HG02970 (cell line): ENCODE results near the gene LHX1.

Experiments
- ATAC-seq: cut with Tn5 transposase; IDR thresholded peaks from one replicate; pipeline ENCODE4 v1.9.1; 2021; ENCODE audit warnings: mild to moderate bottlenecking, moderate library complexity, moderate number of reproducible peaks; ENCODE audit not compliant: unreplicated experiment, low FRiP score

The LHX1 gene

DNA sequence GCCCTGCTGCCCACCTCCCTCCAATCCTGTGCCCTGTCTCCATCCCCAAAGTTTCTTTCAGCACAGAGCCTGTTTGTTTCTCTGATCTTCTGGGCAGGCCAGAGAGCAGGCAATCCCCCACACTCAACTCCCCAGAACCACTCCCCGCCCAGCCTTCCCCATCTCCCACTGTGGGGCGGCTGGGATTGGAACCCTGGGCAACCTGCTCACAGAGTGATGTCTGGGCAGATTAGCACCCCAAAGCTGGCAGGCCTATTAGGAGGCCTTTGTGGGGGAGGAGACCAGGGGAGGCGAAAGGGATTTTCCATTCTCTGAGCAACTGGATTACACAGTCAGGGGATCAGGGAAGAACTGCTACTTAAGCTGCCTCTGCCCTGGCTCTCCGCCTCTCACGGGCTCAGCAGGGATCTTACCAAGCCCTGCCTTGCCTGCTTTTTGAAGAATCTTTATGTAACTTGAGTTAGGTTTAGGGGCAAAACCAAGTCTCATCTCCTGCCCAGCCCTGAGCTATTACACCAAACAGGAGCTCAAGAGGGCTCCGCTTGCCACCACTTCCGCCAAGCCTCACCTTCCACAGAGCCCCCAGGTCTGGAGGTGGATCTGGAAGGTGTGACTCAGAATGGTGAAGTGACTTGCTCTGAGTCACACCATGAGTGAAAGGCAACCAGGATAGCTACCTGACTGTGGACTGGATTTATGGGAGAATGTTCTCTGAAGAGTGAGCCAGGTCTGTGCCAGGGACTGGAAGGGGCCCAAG is 16.0 kb upstream of the LHX1 start:
- ATAC-seq: no peak

DNA sequence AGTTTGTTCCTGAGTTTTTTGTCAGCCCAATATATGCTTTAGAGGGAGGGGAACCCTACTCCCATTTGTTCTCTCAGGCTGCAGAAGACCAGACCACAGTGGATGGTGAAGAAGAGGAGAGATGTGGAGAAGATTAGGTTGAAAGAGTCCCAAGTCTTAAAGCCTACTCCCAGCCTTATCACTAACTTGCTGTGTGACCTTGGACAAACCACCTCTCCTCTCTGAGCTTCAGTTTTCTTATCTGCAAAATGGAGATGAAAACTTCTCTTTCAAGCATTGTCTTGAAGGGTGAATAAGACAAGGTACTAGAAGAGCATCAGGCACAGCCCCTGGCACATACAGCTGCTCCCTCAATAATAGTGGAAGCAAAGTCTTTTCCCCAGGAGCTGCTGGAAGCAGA is 15.1 kb upstream of the LHX1 start:
- no peak for ATAC-seq

DNA sequence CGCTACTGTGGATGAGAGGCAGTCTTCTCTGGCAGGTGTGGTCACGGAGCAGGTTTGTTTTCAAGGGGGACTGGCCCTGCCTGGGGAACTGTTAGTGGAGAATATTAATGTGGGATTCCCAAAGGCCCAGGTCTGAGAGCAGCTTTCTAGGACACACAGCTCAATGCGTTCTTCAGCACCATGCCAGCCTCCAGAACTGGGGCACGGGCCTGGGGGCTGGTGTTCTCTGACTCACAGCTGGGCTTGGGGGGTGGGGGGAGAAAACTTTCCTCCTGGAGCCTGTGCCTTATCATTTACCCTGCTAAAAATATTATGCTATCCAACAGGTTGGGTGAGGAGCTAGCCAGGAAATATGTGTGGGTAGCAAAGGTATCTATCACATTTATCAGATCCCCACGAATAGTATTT is 13.5 kb upstream of the LHX1 start:
- no peak for ATAC-seq

DNA sequence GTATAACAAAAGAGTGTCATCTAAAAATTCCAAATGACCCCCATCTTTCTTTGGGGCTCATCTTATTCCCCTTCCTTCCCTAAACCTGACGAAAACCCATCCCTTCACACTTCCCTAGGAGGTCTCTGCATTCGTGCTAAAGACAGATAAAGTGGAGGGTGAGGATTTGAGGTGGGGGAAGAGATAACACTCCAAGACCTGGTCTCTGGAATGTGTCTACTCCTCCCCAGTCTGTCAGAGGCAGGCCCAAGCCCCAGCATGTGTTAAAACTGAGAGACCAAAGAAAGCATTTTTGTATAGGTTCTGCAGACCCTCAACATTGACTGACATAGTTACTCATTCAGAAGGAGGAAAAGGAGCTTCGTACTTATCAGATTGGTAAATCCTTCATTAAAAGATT is 11.0 kb upstream of the LHX1 start:
- no peak for ATAC-seq

DNA sequence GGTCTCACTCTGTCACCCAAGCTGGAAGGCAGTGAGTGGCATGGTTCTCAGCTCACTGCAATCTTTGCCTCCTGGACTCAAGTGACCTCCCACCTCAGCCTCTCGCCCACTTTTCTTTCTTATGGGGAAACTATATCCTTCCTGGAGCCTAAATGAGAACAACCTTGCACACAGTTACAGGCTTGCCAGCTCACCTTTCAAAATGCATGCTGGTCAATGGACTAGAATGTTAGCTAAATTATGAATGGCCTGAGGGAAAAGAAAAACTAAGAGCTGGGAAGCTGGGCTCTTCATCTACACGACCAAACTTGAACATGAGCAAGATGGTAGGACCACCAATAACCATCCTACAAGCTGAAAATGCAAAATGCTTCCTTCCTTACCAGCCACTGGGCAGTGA is 10.6 kb upstream of the LHX1 start:
- ATAC-seq: no peak

DNA sequence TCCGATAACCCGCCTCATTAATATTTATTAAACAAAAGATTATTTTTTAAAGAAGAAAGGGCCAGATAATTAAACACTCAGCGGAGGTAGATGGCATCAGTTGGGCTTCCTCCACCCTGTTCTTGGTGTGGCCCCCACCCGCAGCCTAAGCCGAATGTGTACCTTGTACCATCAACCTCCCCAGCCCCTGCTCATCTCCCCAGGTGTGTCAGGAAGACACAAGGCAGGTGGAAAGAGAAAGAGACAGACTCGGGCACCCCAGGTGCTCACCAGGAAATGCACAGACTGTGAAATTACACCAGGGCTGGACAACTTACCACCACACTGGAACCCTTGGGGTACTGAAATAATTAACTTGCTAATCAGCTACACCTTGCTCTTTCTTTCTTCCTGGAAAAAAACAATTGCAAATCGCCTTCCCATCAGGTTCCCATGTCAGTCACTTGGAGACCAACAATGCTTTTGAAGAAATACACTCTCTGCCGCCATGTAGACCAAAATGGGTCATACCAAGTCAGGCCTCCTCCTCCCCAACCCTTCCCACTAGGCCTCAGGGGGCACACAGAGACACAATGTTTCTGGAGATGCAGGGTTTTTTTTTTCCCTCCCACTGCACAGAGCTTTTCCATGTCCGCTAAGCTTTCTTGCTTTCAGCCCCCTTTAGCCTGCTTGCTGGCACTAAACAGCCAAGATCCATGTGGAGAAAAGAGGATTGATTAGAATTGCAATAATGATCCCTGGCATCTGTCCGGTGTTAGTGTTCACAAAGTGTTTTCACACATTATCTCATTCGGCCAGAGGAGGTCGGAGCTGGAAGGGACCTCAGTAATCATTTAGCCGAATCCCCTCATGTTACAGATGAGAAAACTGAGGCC is 8.6 kb upstream of the LHX1 start:
- ATAC-seq: no peak

DNA sequence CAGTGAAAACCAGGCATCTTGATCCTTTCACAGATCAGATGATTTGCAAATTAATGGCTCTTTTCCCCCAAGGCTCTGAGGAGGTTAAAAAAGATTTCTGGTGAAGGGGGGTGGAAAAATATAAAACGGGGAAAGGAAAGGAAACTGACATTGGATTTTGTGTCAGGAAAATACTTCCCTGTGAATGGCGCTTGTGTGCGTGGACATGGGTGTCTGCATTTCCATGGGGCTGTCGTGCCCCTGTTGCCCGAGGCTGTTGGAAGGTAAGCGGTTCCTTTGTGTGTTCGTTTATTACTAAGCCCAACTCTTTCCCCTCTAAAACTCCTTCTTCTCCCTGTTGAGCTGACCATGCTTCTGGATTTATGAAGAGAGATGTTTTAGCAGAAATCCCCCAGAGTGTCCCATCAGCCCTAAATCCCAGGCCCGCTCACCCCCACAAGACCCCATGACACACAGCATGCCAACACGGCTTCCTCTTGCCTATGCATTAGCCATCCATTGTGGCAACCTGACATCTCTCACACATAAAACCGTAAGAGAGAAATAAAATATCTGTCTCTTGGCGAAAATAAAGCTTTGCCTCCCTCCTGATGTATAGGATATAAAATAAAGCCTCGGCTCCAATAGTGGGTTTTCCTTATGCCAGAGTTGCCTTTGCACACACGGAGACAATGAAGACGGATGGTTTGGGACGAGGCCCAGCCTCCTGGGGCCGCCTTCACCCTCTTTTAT is 7.3 kb upstream of the LHX1 start:
- no peak for ATAC-seq

DNA sequence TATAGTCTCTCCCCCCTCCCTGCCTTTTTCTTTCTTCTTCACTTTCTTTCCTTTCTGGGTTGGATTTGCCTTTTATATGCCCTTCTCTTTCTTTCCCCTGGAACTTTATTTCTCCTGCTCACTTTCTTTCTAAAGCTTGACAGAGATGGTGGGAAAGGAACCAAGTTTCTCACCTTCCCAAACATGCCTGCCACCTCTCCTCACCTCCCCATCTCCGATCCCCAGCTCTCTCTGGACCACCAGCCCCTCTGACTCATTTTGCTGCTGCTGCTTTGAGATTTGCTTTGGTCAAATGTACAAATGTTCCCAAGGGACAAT is 6.7 kb upstream of the LHX1 start:
- ATAC-seq: no peak

DNA sequence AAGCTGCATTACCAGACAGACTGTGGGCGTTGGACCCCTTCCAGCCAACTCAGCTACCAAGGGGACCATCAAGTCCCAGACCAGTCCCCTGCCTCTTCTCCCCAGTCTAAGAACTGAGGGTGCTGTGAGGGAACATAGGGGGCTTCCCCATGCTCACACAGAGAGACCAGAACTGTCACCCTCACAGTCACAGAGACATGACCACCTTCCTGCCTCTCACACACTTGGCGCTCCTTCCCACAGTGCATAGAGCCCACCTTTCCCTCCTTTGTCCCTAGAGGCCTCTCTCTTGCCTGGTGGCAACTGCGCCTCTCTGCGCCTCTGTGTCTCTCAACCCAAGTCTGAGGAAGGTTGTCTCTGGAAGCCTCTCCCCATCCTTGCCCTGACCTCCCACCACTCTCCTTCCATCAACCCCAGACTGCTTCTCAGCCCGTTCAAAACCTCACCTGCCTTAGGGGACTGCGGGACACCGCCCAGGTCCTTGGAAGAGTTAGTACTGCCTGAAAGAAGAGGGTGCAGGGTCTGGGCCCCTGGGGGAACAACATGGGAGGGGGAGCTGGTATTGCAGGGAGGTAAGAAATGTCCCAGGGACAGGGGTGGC is 6.1 kb upstream of the LHX1 start:
- no peak for ATAC-seq

DNA sequence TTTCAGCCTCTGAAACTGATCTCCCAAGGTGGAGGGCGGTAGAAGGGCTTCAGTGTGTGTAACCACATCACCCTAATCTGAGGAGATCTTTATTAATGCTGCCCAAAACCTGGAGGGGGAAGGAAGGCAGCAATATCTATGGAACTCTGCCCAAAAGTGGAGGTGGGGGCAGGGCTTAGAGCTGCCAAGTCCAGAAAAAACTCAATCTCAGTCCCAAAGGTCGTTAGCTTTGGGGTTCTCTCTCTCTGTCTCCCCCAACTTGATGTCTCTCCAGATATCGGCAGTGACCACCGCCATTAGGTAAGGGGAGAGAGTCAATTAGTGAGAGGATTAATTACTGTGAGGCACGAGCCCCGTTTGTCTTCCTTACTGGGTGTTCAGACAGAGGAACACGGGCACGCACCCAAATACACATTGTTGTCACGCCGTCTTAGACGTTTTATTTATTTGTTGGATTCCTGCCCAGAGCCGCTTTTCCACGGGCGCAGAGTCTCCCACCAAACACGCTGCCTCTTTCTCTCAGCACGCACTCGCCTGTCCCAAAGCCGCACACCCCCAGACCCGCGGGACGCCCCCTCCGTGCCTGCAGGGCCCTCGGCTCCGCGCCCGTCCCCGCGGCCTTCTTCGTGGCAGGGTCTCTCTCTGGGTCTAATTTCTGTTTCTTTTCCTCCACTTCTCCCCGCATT is 5.4 kb upstream of the LHX1 start:
- ATAC-seq: no peak

DNA sequence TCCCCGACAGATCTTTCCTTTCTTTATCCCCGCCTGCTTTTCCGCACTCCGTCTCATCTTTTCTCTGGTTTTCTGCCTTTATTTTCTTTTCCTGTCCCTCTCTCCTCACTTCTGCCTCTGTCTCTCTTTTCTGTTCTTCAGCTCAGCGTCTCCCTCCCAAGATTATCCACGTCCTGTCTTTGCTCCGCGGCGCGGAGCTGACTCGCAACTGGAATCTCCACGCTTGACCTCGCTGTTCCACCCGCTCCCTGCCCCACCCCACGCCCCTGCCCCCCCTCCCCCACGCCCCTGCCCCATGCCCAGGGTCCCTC is 4.9 kb upstream of the LHX1 start:
- ATAC-seq: no peak

DNA sequence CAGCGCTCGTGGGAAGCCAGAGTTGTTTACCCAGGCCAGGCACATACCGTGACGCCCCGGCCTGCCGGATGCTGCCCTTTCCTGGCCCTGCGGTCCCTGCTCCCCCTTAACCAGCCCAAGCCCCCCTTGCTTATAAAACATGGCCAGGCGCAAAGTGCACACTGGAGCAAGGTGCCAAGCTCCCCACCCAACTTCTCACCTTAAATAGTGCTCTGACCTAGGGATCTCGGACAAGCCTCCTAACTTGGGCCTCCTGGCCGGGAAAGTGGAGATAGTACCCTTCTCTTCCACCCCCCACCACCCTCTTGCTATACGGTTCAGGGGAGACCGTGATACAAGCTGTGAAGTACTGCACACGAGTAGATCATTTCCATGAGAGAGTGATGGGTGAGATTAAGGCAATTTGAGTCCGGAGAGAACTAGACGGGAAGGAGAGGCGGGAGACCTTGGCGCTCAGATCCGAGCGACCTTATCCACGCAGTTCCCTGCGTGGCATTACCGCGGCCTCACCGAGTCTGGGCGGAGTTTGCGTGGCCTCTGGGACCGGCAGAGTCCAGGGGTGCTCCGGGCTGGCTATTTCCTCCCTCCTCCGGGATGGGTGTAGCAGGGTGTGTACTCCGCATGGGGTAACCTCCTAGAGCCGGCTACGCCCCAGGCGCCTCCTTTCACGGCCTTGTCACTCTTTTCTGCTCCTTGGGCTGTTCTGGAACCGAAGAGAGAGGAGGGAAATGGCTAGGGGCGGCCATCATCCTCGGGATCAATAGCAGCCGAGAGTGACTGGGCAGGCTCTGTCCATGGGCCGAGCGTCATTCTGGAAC is 4.4 kb upstream of the LHX1 start:
- ATAC-seq: no peak

DNA sequence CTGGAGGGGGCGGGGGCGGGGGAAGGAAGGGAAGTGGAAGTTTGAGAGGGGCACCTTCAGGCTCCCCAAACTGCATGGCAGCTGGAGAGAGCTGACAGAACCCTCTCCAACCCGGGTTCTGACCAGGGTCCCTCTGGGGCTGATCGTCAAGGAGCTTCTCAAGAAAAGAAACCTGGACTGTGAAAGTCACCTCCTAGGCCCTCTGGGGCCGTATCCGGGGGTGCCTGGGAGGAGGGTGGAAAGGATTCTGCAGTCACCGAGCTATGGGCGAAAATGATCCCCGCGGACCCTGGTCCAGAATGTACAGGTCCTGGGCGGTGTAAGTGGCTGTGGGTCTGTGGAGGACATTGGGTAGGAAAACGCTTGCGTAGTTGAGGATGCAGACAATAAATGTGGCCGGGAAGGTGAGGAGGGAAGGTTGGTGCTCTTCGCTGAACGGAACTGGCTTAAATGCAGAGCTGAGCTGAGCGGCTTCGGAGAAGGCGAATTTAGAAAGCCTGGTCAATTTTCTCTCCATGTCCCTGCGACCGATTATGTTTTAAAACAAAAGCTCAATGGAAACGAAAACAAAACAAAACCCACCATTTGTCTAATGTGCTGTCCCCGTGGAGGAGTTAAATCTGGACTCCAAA is 3.6 kb upstream of the LHX1 start:
- no peak for ATAC-seq

DNA sequence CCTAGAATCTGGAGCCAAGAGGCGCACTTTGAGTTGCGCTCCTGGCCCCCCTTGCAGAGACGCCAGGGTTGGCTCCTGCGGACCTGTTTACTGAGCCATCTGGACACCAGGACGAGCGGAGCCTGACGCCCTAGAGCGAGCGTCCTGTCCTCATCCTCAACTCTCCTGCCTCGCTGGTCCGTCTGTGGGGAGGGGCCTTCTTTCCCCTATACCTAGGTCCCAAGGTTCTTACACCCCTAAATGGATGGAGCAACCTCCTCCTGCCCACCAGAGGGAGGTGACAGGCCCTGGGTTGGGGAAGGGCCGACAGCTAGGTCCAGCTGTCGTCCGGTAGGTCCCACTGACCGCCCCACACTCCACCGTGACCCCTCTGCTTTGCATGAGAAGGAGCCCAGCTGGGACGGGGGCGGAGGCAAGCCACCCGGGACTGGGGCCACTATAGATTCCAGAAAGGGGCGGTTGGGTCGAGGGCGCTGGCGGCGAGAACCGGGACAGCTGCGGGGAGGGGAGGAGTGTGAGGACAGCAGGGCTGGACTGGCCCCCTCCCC is 3.1 kb upstream of the LHX1 start:
- ATAC-seq: no peak

DNA sequence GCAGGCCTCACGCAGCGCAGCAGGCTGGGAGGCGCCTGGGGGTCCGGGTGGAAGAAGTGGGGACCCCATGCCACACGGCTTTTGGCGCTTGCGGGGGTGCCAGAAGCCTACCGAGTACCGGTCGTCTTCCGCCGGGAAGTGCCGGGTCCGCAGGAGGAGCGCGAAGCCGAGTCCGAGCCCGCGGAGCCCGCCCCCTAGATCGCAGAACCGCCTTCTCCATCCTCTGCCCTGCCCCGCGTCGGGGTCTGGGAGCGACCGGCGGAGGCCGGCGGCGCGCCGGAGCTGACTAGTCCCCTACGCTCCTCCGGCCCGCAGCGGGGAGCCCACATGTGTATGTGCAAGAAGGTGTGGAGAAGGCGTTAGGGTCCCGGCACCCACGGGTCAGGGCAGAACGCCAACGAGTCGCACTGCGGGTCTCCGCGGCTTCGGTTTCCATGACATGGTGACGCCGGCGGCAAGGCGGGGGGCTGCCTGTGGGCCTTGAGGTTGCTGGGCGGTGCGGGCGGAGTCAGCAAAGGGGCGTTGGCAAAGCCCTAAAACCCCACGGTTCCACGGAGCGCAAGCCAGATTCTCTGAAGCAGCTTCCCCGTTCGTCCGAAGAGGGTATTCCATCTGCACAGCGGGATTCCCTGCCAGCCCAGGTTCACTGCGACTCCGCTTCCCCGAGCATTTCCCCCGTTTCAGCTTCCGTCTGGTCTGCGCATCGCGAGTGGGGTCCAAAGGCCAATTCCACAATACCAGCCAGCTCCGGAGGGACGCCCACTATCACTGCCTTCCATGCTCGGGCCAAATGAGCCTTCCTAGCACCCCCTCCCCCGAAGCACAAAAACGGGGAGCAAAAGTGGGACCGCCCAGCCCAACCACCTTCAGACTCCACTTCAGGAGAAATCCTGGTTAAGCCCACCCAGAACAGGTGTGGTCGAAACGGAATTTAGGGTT is 2.3 kb upstream of the LHX1 start:
- no peak for ATAC-seq

DNA sequence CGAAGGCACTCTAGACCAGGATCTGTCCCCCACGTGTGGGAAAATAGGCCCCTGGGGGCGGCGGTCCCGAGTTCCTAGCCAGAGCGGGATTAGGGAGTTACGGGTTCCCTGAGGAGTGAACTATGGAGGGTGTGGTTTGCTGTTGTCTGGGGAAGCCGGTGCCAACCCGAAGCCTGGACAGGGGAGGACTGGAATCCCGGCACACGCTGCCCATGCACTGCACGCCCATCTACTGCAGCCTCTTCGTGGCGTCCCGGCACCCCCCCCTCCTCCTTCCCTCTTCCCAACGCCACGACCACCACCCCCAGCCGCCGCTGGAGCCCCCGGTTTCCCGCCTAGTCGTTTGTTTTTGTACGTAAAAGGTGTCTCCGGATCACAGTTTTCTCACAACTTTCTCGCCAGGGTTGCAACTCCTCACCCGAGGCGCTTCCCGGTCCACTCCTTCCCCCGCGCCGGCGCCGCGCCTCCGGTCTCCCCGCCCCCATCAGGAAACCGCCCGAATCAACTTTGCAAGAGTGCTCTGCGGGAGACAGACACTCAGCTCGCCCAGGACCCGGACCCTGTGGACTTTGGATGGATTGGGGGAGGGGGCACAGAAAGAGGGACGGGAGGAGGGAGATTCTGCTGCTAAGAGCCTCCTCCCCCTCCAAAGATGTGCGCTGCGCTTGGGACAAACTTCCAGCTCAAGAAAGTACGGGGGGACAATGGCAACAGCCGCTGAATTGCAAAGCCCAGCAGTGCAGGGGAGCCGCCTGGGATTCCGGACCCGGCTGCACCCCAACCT is 1.4 kb upstream of the LHX1 start:
- ATAC-seq: no peak

DNA sequence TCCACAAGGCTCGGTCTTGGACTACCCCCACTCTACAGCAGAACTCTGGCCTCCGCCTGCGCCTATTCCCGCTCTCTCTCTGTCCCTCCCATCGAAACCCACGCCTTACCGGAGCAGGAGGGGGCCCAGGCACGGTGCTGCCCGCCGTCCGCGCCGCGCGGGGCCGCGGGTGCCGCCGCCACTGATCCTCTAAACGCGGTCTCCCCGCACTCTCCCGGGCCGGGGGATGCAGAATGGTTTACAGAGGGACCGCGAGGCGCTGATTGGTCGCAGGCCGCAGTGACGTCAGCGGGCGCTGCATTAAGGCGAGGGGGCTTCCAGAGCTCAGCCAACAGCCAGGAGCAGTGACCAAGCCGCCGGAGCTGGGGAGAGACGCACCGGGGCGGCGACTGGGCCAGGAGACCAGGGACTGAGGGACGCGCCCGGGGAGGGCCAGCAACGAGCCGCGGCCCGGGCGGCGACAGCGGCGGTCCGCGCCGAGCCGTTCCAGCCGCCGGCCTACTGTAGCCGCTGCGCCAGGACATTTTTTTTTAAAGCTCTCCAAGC is 747 bp upstream of the LHX1 start:
- ATAC-seq: no peak
